ENCODE results near the gene PODNL1.

- TF ChIP-seq CTCF (IDR thresholded peaks at IDR 0.05) (no peak), POLR2A (IDR thresholded peaks at IDR 0.05) (no peak)
Measured at GRCh38 chr19:13917888-13918406, 20.3 kb downstream of the PODNL1 start.

Data from right lobe of liver (tissue), 4 donors.